Endothelial cell of umbilical vein (primary cell): Measurements from ENCODE around the gene SYNPO. TPM values are rescaled to one million over a fixed set of nuclear protein-coding genes. Genes with fewer than 3 reads are reported as not detected.

Source experiments
- BruUV-seq: library from RNA; stranded (reverse); fragments of 400-500 nt; replicated peaks from 2 replicates; lab custom pipeline; 2021; lab: Mats Ljungman, UMichigan
- CTCF ChIA-PET: fragments of 300-600, 350-600 bp; sonication (Branson Sonifier 250); formaldehyde crosslinking; loops from one replicate; lab custom pipeline; 2021; ENCODE audit warnings: antibody characterized with exemption, inconsistent platforms; lab: Charles Lee
- POLR2A ChIA-PET: fragments of 300-600, 350-600 bp; sonication (Branson Sonifier 250); formaldehyde crosslinking; loops from one replicate; lab custom pipeline; 2021; ENCODE audit warnings: antibody characterized with exemption, inconsistent platforms; lab: Charles Lee
- DNase-seq: peaks from one replicate; pipeline ENCODE4 v3.0.0-alpha.2; 2011; ENCODE audit warnings: low read depth, low spot score
- FAIRE-seq: peaks from 2 replicates; lab custom pipeline; 2011; peaks lifted over from hg19 to GRCh38; lab: Jason Lieb, UNC
- H2AFZ ChIP-seq: 2 replicates; pipeline ENCODE4 v1.6.0; 2012; ENCODE audit warnings: low read depth, low read length, control low read depth, inconsistent platforms
- H3K27ac ChIP-seq: 2 replicates; pipeline ENCODE4 v1.5.1; 2011; ENCODE audit warnings: low read depth, mild to moderate bottlenecking, control low read depth, low read length, moderate library complexity; ENCODE audit not compliant: insufficient read depth
- H3K27me3 ChIP-seq, 2 experiments: 2 replicates each; pipeline versions ENCODE4 v1.6.0 to v1.6.1; 2011; ENCODE audit warnings: low read length in 2 of 2, mixed read lengths in 1 of 2; ENCODE audit not compliant: control insufficient read depth in 2 of 2, insufficient read depth in 2 of 2
- H3K36me3 ChIP-seq, 2 experiments: 2 replicates in 1 of 2; 3 replicates in 1 of 2; pipeline ENCODE4 v1.5.1; 2011; ENCODE audit warnings: low read length in 2 of 2, mild to moderate bottlenecking in 1 of 2, moderate library complexity in 1 of 2; ENCODE audit not compliant: control insufficient read depth in 2 of 2, insufficient read depth in 2 of 2; ENCODE audit errors: extremely low read depth in 1 of 2
- H3K4me1 ChIP-seq: 3 replicates; pipeline ENCODE4 v1.5.1; 2011; ENCODE audit warnings: mild to moderate bottlenecking, low read length; ENCODE audit not compliant: control insufficient read depth, insufficient read depth; ENCODE audit errors: extremely low read depth
- H3K4me2 ChIP-seq: 2 replicates; pipeline ENCODE4 v1.6.1; 2011; ENCODE audit warnings: low read length, control low read depth, mixed read lengths; ENCODE audit not compliant: insufficient read depth
- H3K4me3 ChIP-seq, 3 experiments: fragments of 200-600 bp in 1 of 3; sonication (generic), shearing (Covaris generic) in 1 of 3; replicated peaks in 1 of 3; 2 replicates each; pipeline ENCODE4 v1.5.1; 2011 to 2016; ENCODE audit warnings: control low read depth in 3 of 3, low read length in 3 of 3, mild to moderate bottlenecking in 2 of 3, inconsistent platforms in 1 of 3, low read depth in 1 of 3, moderate library complexity in 1 of 3; ENCODE audit not compliant: insufficient read depth in 1 of 3
- H3K79me2 ChIP-seq: 2 replicates; pipeline ENCODE4 v1.6.0; 2012; ENCODE audit warnings: low read length, inconsistent platforms; ENCODE audit not compliant: control insufficient read depth, insufficient read depth
- H3K9ac ChIP-seq: replicated peaks from 2 replicates; pipeline ENCODE3; 2011; ENCODE audit warnings: low read length, control low read depth; ENCODE audit not compliant: insufficient read depth; ENCODE audit errors: extremely low read depth
- H3K9me1 ChIP-seq: replicated peaks from 3 replicates; pipeline ENCODE4 v1.6.0; 2011; ENCODE audit warnings: mild to moderate bottlenecking, low read length; ENCODE audit not compliant: control insufficient read depth, insufficient read depth; ENCODE audit errors: extremely low read depth
- H3K9me3 ChIP-seq: replicated peaks from 2 replicates; pipeline ENCODE4 v1.5.1; 2012; ENCODE audit warnings: low read length, inconsistent platforms; ENCODE audit not compliant: control insufficient read depth, insufficient read depth
- H4K20me1 ChIP-seq: replicated peaks from 2 replicates; pipeline ENCODE3; 2011; ENCODE audit warnings: mild to moderate bottlenecking, low read length; ENCODE audit not compliant: control insufficient read depth, insufficient read depth; ENCODE audit errors: extremely low read depth
- EZH2 ChIP-seq: IDR thresholded peaks from 2 replicates; pipeline ENCODE4 v1.6.1; 2012; ENCODE audit warnings: borderline replicate concordance, low read depth, mild to moderate bottlenecking, moderate library complexity, low read length, inconsistent platforms; ENCODE audit not compliant: severe bottlenecking
- FOS ChIP-seq: IDR thresholded peaks from 2 replicates; pipeline ENCODE4 v1.6.1; 2011; ENCODE audit warnings: mild to moderate bottlenecking, low read length, moderate library complexity, borderline replicate concordance; ENCODE audit not compliant: insufficient read depth
- JUN ChIP-seq: IDR thresholded peaks from 2 replicates; pipeline ENCODE4 v1.6.1; 2011; ENCODE audit warnings: borderline replicate concordance, low read depth; ENCODE audit not compliant: insufficient read length, insufficient read depth
- MYC ChIP-seq: IDR thresholded peaks from one replicate; pipeline ENCODE4 v1.6.1; 2011; ENCODE audit warnings: mild to moderate bottlenecking, low read depth, low read length
- POLR2A ChIP-seq: IDR thresholded peaks from 2 replicates; pipeline ENCODE4 v1.6.1; 2012; ENCODE audit warnings: low read depth, mild to moderate bottlenecking, control low read depth, low read length
- POLR2AphosphoS5 ChIP-seq: IDR thresholded peaks from 2 replicates; pipeline ENCODE4 v1.6.1; 2012; ENCODE audit warnings: low read depth, mild to moderate bottlenecking, control low read depth, low read length, moderate library complexity; ENCODE audit not compliant: insufficient read depth
- dilution Hi-C: fragments of 300-500 bp; cut with MboI; formaldehyde crosslinking; loops from one replicate; pipeline ENCODE4 v1.15.0; 2019; ENCODE audit warnings: low sequenced_read_pairs; ENCODE audit not compliant: extremely low pct_ligation_motif_present
- intact Hi-C: fragments of 100-400 bp; cut with micrococcal nuclease; formaldehyde crosslinking; loops from one replicate; pipeline ENCODE4 v1.10.0; 2022
- polyA plus RNA-seq, 4 experiments: library from polyadenylated mRNA; depleted of rRNA in 3 of 4; stranded (reverse) in 3 of 4; unstranded in 1 of 4; fragments of >200 nt; gene quantifications; 2 replicates each; pipeline versions ENCODE4 v1.2.1 to v1.2.3, GENCODE V29; 2011 to 2012; ENCODE audit warnings: missing spikeins in 1 of 4
- total RNA-seq: library from RNA; stranded (reverse); gene quantifications from 2 replicates; pipeline ENCODE4 v1.2.3, GENCODE V29; 2021
- TF ChIP-seq, protein P1 (sequence below): IDR thresholded peaks from 2 replicates; pipeline ENCODE4 v1.6.1; 2011; ENCODE audit not compliant: insufficient read depth, insufficient read length
- TF ChIP-seq, protein P2 (sequence below), 2 donors: IDR thresholded peaks; 1 replicate in 1 of 2; 2 replicates in 1 of 2; pipeline ENCODE4 v1.5.1; 2011; ENCODE audit warnings: low read length in 2 of 2, mild to moderate bottlenecking in 2 of 2, moderate library complexity in 2 of 2, control low read depth in 1 of 2, inconsistent platforms in 1 of 2, low read depth in 1 of 2; ENCODE audit not compliant: insufficient read depth in 1 of 2; ENCODE audit errors: extremely low read depth in 1 of 2

SYNPO gene
- total and polyA plus RNA-seq, 2 donors (not counting 3 experiments of a cell fraction or from before 2014, with no cell fraction given) = 68.4 to 121 TPM

DNA sequence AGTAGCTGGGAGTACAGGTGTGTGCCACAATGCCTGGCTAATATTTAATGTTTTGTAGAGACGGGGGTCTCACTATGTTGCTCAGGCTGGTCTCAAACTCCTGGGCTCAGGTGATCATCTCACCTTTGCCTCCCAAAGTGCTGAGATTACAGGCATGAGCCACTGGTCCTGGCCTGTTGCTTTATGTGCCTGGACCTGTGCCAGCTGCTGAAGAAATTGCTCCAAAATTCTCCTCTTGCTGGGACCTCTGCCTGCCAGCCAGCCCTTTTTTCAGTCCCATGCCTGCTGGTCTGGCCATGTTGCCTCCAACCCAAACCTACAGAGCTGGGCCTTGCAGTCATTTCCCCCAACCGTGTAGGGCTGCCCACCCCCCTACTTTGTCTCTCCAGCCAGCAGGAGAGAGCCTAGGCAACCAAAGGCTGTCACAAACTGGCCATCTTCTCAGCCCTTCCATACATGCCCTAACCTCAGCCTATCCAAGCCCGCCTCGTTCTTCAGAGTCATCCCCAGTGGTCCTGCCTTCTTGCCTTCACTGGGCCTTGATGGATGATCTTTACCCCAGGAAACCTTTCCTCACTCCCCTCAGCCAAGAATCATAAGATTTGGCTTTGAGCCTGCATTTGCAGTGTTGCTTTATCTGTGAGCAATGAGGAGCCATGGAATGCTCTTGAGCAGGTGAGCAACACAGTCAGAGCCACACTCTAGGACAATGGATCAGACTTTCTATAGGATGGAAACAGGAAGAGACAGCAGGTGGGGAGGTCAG lies 27.4 kb upstream of the SYNPO start:
- CTCF ChIA-PET = interaction anchor here (0.8 to 1.9 kb wide), 13 partner anchors 9 to 163 kb away, joined by 3 to 11 read pairs (median 3); partner anchors contain the start of gene MYOZ3
- intact Hi-C loops (loop anchor here (1.0 kb wide), 1 partner anchor 13 kb away; no protein-coding TSS in a partner anchor), dilution Hi-C loops (no loop called here)
- no peak overlapping the region for H3K9ac ChIP-seq
- no peak overlapping the region for H3K4me2 ChIP-seq
- no TSS peak for BruUV-seq
- H3K9me3 ChIP-seq = no peaks in the 10 kb centered on the region
- H3K79me2 ChIP-seq = no peaks in the 10 kb centered on the region
- POLR2A ChIA-PET = interaction anchor here (0.7 to 1.1 kb wide), 3 partner anchors 13 to 27 kb away, joined by 3 to 5 read pairs (median 3); partner anchors contain the start of gene SYNPO
- no peaks in the 10 kb centered on the region for H4K20me1 ChIP-seq
- H3K27me3 ChIP-seq = no peaks in the 10 kb centered on the region
- H3K27ac ChIP-seq = no peak overlapping the region
- peak; percentile 35 for FAIRE-seq
- no peak for DNase-seq
- peaks cover 29% of the 10 kb centered on the region for H3K4me1 ChIP-seq
- no peaks in the 10 kb centered on the region for H3K9me1 ChIP-seq
- no peaks in the 10 kb centered on the region for H3K36me3 ChIP-seq
- no peak overlapping the region for H3K4me3 ChIP-seq
- no peak overlapping the region for H2AFZ ChIP-seq
- no peak for TF ChIP-seq JUN
- TF ChIP-seq MYC = no peak
- TF ChIP-seq POLR2AphosphoS5 = no peak
- TF ChIP-seq, protein P1, sequence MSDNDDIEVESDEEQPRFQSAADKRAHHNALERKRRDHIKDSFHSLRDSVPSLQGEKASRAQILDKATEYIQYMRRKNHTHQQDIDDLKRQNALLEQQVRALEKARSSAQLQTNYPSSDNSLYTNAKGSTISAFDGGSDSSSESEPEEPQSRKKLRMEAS = no peak
- TF ChIP-seq FOS = no peak
- TF ChIP-seq POLR2A = no peak
- no peak for TF ChIP-seq EZH2
- TF ChIP-seq, protein P2, sequence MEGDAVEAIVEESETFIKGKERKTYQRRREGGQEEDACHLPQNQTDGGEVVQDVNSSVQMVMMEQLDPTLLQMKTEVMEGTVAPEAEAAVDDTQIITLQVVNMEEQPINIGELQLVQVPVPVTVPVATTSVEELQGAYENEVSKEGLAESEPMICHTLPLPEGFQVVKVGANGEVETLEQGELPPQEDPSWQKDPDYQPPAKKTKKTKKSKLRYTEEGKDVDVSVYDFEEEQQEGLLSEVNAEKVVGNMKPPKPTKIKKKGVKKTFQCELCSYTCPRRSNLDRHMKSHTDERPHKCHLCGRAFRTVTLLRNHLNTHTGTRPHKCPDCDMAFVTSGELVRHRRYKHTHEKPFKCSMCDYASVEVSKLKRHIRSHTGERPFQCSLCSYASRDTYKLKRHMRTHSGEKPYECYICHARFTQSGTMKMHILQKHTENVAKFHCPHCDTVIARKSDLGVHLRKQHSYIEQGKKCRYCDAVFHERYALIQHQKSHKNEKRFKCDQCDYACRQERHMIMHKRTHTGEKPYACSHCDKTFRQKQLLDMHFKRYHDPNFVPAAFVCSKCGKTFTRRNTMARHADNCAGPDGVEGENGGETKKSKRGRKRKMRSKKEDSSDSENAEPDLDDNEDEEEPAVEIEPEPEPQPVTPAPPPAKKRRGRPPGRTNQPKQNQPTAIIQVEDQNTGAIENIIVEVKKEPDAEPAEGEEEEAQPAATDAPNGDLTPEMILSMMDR (IDR thresholded peaks at IDR 0.05; ENCODE audit: extremely low read depth in 1 of 2, insufficient read depth in 1 of 2, low read depth in 1 of 2, low read length in 2 of 2) = no peak
